K562 (cell line): Measurements from ENCODE around the gene COQ8B. TPM values are rescaled to one million over a fixed set of nuclear protein-coding genes. Genes with fewer than 3 reads are reported as not detected.

Experiments used
- CBFB ChIP-seq: sonication (generic); formaldehyde crosslinking; IDR thresholded peaks from 2 replicates; pipeline ENCODE4 v1.4.0; 2020; ENCODE audit warnings: mild to moderate bottlenecking, missing genetic modification reagents
- CBX8 ChIP-seq: fragments of 200-600 bp; sonication (generic); IDR thresholded peaks from 2 replicates; pipeline ENCODE4 v1.6.1; 2012; ENCODE audit warnings: borderline replicate concordance, mixed run types, low read depth, mild to moderate bottlenecking, moderate library complexity, mixed read lengths, low read length, control low read depth, inconsistent platforms; ENCODE audit not compliant: poor library complexity, severe bottlenecking; ENCODE audit errors: extremely low read depth
- ESRRB ChIP-seq: fragments of 250-450 bp; sonication (Bioruptor Pico); IDR thresholded peaks from 2 replicates; pipeline ENCODE4 v1.5.0; 2020; ENCODE audit warnings: mild to moderate bottlenecking, moderate library complexity, borderline replicate concordance
- KLF1 ChIP-seq: fragments of 450-650 bp; IDR thresholded peaks from 2 replicates; pipeline ENCODE4 v1.6.1; 2016; ENCODE audit warnings: missing genetic modification characterization, missing compliant biosample characterization
- LCOR ChIP-seq: sonication (generic); formaldehyde crosslinking; IDR thresholded peaks from 2 replicates; pipeline ENCODE4 v1.8.0; 2022; ENCODE audit warnings: mild to moderate bottlenecking, missing genetic modification reagents
- NFATC3 ChIP-seq: fragments of 450-650 bp; IDR thresholded peaks from 2 replicates; pipeline ENCODE4 v1.6.1; 2017; ENCODE audit warnings: mild to moderate bottlenecking
- RFX5 ChIP-seq: IDR thresholded peaks from 2 replicates; pipeline ENCODE4 v1.6.1; 2011; ENCODE audit warnings: low read depth, mild to moderate bottlenecking, improper control_type of control experiment, low read length
- TEAD4 ChIP-seq, 2 experiments: sonication (generic) in 1 of 2; formaldehyde crosslinking in 1 of 2; IDR thresholded peaks; 2 replicates each; pipeline versions ENCODE4 v1.6.1 to v1.8.0; 2012 to 2022; ENCODE audit warnings: borderline replicate concordance in 1 of 2, inconsistent platforms in 1 of 2, low read length in 1 of 2, mild to moderate bottlenecking in 1 of 2, missing genetic modification reagents in 1 of 2
- YBX1 ChIP-seq: fragments of 450-650 bp; IDR thresholded peaks from 2 replicates; pipeline ENCODE4 v1.7.1; 2016; ENCODE audit warnings: mild to moderate bottlenecking
- ZBTB17 ChIP-seq: fragments of 450-650 bp; formaldehyde crosslinking; IDR thresholded peaks from 2 replicates; pipeline ENCODE4 v1.4.0; 2020; ENCODE audit warnings: mild to moderate bottlenecking
- polyA plus RNA-seq, 8 experiments: library from polyadenylated mRNA; depleted of rRNA in 4 of 8; stranded (reverse) in 5 of 8; unstranded in 3 of 8; fragments of >200 nt; fragmentation: Nextera tagmentation in 2 of 8; fragmentation: Illumina TruSeq in 1 of 8; extraction: Ambion mirVana in 2 of 8; extraction: Trizol in 1 of 8; gene quantifications; 2 replicates each; pipeline versions ENCODE4 v1.2.1 to v1.2.3, GENCODE V29; 2011 to 2014; ENCODE audit warnings: inconsistent platforms in 1 of 8, missing spikeins in 1 of 8
- total RNA-seq, 7 experiments: library from RNA; depleted of rRNA in 6 of 7; stranded (reverse); fragments of >200 nt in 6 of 7; fragmentation: Illumina TruSeq in 2 of 7; extraction: Trizol in 2 of 7; gene quantifications; 2 replicates each; pipeline versions ENCODE4 v1.2.1 to v1.2.3, GENCODE V29; 2011 to 2021; ENCODE audit warnings: low replicate concordance in 1 of 7
- TF ChIP-seq, protein P1 (sequence below): fragments of 250-450 bp; sonication (Bioruptor Pico); IDR thresholded peaks from 2 replicates; pipeline ENCODE4 v1.4.0; 2020; ENCODE audit warnings: borderline replicate concordance
- TF ChIP-seq, protein P2 (sequence below), 2 experiments: IDR thresholded peaks; 2 replicates each; pipeline ENCODE4 v1.6.1; 2012; ENCODE audit warnings: improper control_type of control experiment in 2 of 2, low read depth in 2 of 2, low read length in 2 of 2, borderline replicate concordance in 1 of 2
- TF ChIP-seq, protein P3 (sequence below): sonication (generic); formaldehyde crosslinking; IDR thresholded peaks from 2 replicates; pipeline ENCODE4 v1.8.0; 2022; ENCODE audit warnings: missing genetic modification reagents, mild to moderate bottlenecking, borderline replicate concordance
- TF ChIP-seq, protein P4 (sequence below): fragments of 450-650 bp; formaldehyde crosslinking; IDR thresholded peaks from 2 replicates; pipeline ENCODE4 v1.4.0; 2020; ENCODE audit warnings: mild to moderate bottlenecking, moderate library complexity
- TF ChIP-seq, protein P5 (sequence below): fragments of 250-450 bp; sonication (Bioruptor Pico); IDR thresholded peaks from 2 replicates; pipeline ENCODE4 v1.8.0; 2021; ENCODE audit warnings: borderline replicate concordance, mild to moderate bottlenecking, moderate library complexity; ENCODE audit not compliant: poor library complexity, severe bottlenecking

COQ8B gene
- total and polyA plus RNA-seq, 9 of the 15 experiments (the other 6 are each of a cell fraction or from before 2014, with no cell fraction given), result 0.41 to 32.3 (median 12.9) TPM

DNA sequence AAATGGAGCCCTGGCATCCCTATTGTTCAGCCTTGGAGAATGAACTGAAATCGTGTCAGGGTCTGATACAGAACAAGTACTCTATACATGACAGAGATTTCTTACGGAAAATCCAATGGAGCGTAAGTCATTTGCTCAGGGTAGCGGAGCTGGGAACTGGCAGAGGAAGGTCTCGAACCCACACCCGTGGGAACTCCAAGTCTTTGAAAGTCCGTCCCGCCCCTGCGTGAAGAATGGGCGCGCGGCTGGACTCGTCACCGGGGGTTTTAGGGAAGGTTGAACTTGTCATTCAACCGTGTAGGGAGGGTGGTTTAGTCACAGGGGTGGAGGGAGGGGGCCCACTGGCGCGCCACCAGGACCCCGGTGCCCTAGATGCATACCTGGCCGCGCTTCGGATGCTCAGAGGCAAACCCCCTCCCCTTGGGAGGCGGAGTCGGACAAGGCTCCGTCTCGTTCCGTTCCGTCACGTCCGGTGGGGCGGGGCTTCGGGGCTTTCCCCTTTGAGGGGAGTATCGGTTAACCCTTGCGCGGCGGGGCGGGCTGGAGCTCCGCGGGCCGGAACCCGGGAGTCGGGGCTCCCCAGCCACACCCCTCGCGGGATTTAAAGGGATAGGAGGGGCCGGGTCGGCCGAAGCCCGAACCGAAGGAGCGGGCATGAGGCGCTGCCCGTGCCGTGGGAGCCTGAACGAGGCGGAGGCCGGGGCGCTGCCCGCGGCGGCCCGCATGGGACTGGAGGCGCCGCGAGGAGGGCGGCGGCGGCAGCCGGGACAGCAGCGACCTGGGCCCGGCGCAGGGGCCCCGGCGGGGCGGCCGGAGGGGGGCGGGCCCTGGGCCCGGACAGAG lies at the start of gene COQ8B, which contains the start of gene ITPKC (continued):
- TF ChIP-seq CBFB (CRISPR knock-in tag) (no peak), YBX1 (no peak), ESRRB (no peak), NFATC3 (no peak), TEAD4 (IDR thresholded peaks at IDR 0.05; ENCODE audit: low read length) (no peak), TEAD4 (CRISPR knock-in tag; IDR thresholded peaks at IDR 0.05; ENCODE audit: borderline replicate concordance) (no peak), KLF1 (0 out of 2 replicates have a peak, but pooled peaks have one; percentile 51), ZBTB17 (CRISPR knock-in tag) (no peak), LCOR (CRISPR knock-in tag) (no peak), RFX5 (no peak), CBX8 (no peak)
- TF ChIP-seq, protein P1, sequence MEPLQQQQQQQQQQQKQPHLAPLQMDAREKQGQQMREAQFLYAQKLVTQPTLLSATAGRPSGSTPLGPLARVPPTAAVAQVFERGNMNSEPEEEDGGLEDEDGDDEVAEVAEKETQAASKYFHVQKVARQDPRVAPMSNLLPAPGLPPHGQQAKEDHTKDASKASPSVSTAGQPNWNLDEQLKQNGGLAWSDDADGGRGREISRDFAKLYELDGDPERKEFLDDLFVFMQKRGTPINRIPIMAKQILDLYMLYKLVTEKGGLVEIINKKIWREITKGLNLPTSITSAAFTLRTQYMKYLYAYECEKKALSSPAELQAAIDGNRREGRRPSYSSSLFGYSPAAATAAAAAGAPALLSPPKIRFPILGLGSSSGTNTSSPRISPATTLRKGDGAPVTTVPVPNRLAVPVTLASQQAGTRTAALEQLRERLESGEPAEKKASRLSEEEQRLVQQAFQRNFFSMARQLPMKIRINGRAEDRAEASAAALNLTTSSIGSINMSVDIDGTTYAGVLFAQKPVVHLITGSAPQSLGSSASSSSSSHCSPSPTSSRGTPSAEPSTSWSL (CRISPR knock-in tag), result no peak
- TF ChIP-seq, protein P2, sequence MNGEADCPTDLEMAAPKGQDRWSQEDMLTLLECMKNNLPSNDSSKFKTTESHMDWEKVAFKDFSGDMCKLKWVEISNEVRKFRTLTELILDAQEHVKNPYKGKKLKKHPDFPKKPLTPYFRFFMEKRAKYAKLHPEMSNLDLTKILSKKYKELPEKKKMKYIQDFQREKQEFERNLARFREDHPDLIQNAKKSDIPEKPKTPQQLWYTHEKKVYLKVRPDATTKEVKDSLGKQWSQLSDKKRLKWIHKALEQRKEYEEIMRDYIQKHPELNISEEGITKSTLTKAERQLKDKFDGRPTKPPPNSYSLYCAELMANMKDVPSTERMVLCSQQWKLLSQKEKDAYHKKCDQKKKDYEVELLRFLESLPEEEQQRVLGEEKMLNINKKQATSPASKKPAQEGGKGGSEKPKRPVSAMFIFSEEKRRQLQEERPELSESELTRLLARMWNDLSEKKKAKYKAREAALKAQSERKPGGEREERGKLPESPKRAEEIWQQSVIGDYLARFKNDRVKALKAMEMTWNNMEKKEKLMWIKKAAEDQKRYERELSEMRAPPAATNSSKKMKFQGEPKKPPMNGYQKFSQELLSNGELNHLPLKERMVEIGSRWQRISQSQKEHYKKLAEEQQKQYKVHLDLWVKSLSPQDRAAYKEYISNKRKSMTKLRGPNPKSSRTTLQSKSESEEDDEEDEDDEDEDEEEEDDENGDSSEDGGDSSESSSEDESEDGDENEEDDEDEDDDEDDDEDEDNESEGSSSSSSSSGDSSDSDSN (IDR thresholded peaks at IDR 0.05; ENCODE audit: borderline replicate concordance in 1 of 2, low read depth in 2 of 2, low read length in 2 of 2), result peak; percentile 82 to 90
- TF ChIP-seq, protein P3, sequence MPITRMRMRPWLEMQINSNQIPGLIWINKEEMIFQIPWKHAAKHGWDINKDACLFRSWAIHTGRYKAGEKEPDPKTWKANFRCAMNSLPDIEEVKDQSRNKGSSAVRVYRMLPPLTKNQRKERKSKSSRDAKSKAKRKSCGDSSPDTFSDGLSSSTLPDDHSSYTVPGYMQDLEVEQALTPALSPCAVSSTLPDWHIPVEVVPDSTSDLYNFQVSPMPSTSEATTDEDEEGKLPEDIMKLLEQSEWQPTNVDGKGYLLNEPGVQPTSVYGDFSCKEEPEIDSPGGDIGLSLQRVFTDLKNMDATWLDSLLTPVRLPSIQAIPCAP (CRISPR knock-in tag), result no peak
- TF ChIP-seq, protein P4, sequence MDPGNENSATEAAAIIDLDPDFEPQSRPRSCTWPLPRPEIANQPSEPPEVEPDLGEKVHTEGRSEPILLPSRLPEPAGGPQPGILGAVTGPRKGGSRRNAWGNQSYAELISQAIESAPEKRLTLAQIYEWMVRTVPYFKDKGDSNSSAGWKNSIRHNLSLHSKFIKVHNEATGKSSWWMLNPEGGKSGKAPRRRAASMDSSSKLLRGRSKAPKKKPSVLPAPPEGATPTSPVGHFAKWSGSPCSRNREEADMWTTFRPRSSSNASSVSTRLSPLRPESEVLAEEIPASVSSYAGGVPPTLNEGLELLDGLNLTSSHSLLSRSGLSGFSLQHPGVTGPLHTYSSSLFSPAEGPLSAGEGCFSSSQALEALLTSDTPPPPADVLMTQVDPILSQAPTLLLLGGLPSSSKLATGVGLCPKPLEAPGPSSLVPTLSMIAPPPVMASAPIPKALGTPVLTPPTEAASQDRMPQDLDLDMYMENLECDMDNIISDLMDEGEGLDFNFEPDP (CRISPR knock-in tag), result no peak
- TF ChIP-seq, protein P5, sequence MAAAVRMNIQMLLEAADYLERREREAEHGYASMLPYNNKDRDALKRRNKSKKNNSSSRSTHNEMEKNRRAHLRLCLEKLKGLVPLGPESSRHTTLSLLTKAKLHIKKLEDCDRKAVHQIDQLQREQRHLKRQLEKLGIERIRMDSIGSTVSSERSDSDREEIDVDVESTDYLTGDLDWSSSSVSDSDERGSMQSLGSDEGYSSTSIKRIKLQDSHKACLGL (CRISPR knock-in tag), result peak; percentile 92
